HepG2 (cell line): ENCODE measurements around the gene POLDIP3. TPM values are rescaled to one million over a fixed set of nuclear protein-coding genes. Genes with fewer than 3 reads are reported as not detected.

Experiments used
- GATA4 ChIP-seq: sonication (generic); IDR thresholded peaks from 2 replicates; pipeline ENCODE4 v1.6.1; 2016; ENCODE audit warnings: antibody characterized with exemption, low read depth, borderline replicate concordance
- GPN1 ChIP-seq: sonication (generic); formaldehyde crosslinking; IDR thresholded peaks from 2 replicates; pipeline ENCODE4 v1.5.1; 2020; ENCODE audit warnings: missing genetic modification reagents, borderline replicate concordance
- ISX ChIP-seq: sonication (generic); formaldehyde crosslinking; conservative IDR thresholded peaks from 2 replicates; pipeline ENCODE4 v1.5.0; 2020; ENCODE audit warnings: missing genetic modification reagents
- KAT8 ChIP-seq: IDR thresholded peaks from 2 replicates; pipeline ENCODE4 v1.6.1; 2016; ENCODE audit warnings: missing genetic modification reagents, missing compliant biosample characterization
- KDM4B ChIP-seq: sonication (generic); formaldehyde crosslinking; IDR thresholded peaks from 2 replicates; pipeline ENCODE4 v1.4.0; 2020; ENCODE audit warnings: missing genetic modification reagents
- MATR3 ChIP-seq: sonication (generic); formaldehyde crosslinking; IDR thresholded peaks from 2 replicates; pipeline ENCODE4 v1.4.0; 2020; ENCODE audit warnings: missing genetic modification reagents
- NFKBIZ ChIP-seq: IDR thresholded peaks from 2 replicates; pipeline ENCODE4 v1.6.1; 2018; ENCODE audit warnings: missing genetic modification reagents, missing compliant biosample characterization
- NFYC ChIP-seq: IDR thresholded peaks from 2 replicates; pipeline ENCODE4 v1.6.1; 2016; ENCODE audit warnings: missing genetic modification reagents, missing compliant biosample characterization
- PAF1 ChIP-seq: IDR thresholded peaks from 2 replicates; pipeline ENCODE4 v1.6.1; 2016; ENCODE audit warnings: missing genetic modification reagents, missing compliant biosample characterization
- PPARG ChIP-seq: conservative IDR thresholded peaks from 2 replicates; pipeline ENCODE4 v1.6.1; 2016; ENCODE audit warnings: missing biosample characterization, missing genetic modification reagents
- RELA ChIP-seq: sonication (generic); formaldehyde crosslinking; IDR thresholded peaks from 2 replicates; pipeline ENCODE4 v1.4.0; 2020; ENCODE audit warnings: missing genetic modification reagents
- RFX3 ChIP-seq: IDR thresholded peaks from 2 replicates; pipeline ENCODE4 v1.6.1; 2016; ENCODE audit warnings: missing biosample characterization, missing genetic modification reagents
- SATB2 ChIP-seq: sonication (generic); formaldehyde crosslinking; IDR thresholded peaks from 2 replicates; pipeline ENCODE4 v1.5.0; 2020; ENCODE audit warnings: missing genetic modification reagents
- SP5 ChIP-seq: IDR thresholded peaks from 2 replicates; pipeline ENCODE4 v1.6.1; 2016; ENCODE audit warnings: low read depth, borderline replicate concordance
- TGIF2 ChIP-seq: IDR thresholded peaks from 2 replicates; pipeline ENCODE4 v1.6.1; 2016; ENCODE audit warnings: control low read depth, missing compliant biosample characterization
- ZIK1 ChIP-seq: sonication (generic); formaldehyde crosslinking; IDR thresholded peaks from 2 replicates; pipeline ENCODE4 v1.5.0; 2020; ENCODE audit warnings: mild to moderate bottlenecking, low read depth, missing genetic modification reagents, borderline replicate concordance
- ZNF224 ChIP-seq: sonication (generic); formaldehyde crosslinking; IDR thresholded peaks from 2 replicates; pipeline ENCODE4 v1.5.0; 2020; ENCODE audit warnings: mild to moderate bottlenecking, missing genetic modification reagents
- ZNF335 ChIP-seq: sonication (generic); formaldehyde crosslinking; IDR thresholded peaks from 2 replicates; pipeline ENCODE4 v1.4.0; 2020; ENCODE audit warnings: missing genetic modification reagents
- ZNF557 ChIP-seq: sonication (generic); formaldehyde crosslinking; IDR thresholded peaks from 2 replicates; pipeline ENCODE4 v1.4.0; 2020; ENCODE audit warnings: missing genetic modification reagents
- ZNF792 ChIP-seq: IDR thresholded peaks from 2 replicates; pipeline ENCODE4 v1.6.1; 2016
- polyA plus RNA-seq, 8 experiments: library from polyadenylated mRNA; depleted of rRNA in 3 of 8; stranded (reverse) in 7 of 8; unstranded in 1 of 8; fragments of >200 nt; fragmentation: Illumina TruSeq in 4 of 8; extraction: Trizol in 4 of 8; gene quantifications; 2 replicates each; pipeline versions ENCODE4 v1.2.1 to v1.2.3, GENCODE V29; 2011 to 2016; ENCODE audit warnings: low read depth in 4 of 8, missing spikeins in 1 of 8, mixed read lengths in 1 of 8; ENCODE audit not compliant: insufficient read depth in 1 of 8
- total RNA-seq, 5 experiments: library from RNA; depleted of rRNA; stranded (reverse); fragments of >200 nt; fragmentation: Illumina TruSeq; extraction: Trizol; gene quantifications; 2 replicates each; pipeline ENCODE4 v1.2.3, GENCODE V29; 2016; ENCODE audit warnings: low read depth in 1 of 5
- TF ChIP-seq, protein P1 (sequence below): IDR thresholded peaks from 2 replicates; pipeline ENCODE4 v1.6.1; 2016; ENCODE audit warnings: low read depth, borderline replicate concordance
- TF ChIP-seq, protein P2 (sequence below): IDR thresholded peaks from 2 replicates; pipeline ENCODE4 v1.6.1; 2016; ENCODE audit warnings: low read depth, control low read depth
- TF ChIP-seq, protein P3 (sequence below): sonication (generic); formaldehyde crosslinking; IDR thresholded peaks from 2 replicates; pipeline ENCODE4 v1.4.0; 2020; ENCODE audit warnings: mild to moderate bottlenecking, missing genetic modification reagents
- TF ChIP-seq, protein P4 (sequence below): IDR thresholded peaks from 2 replicates; pipeline ENCODE4 v1.6.1; 2016; ENCODE audit warnings: mild to moderate bottlenecking
- TF ChIP-seq, protein P5 (sequence below): IDR thresholded peaks from 2 replicates; pipeline ENCODE4 v1.6.1; 2016; ENCODE audit warnings: control low read depth
- TF ChIP-seq, protein P6 (sequence below), 2 experiments: sonication (generic) in 1 of 2; formaldehyde crosslinking in 1 of 2; IDR thresholded peaks; 2 replicates each; pipeline versions ENCODE4 v1.4.0 to v1.6.1; 2018 to 2020; ENCODE audit warnings: missing genetic modification reagents in 2 of 2, borderline replicate concordance in 1 of 2, low read depth in 1 of 2, mild to moderate bottlenecking in 1 of 2, missing biosample characterization in 1 of 2

Gene POLDIP3
- total and polyA plus RNA-seq, 2 of the 13 experiments (the other 11 are each of a cell fraction or from before 2014, with no cell fraction given): 45.8 to 47.4 TPM

DNA sequence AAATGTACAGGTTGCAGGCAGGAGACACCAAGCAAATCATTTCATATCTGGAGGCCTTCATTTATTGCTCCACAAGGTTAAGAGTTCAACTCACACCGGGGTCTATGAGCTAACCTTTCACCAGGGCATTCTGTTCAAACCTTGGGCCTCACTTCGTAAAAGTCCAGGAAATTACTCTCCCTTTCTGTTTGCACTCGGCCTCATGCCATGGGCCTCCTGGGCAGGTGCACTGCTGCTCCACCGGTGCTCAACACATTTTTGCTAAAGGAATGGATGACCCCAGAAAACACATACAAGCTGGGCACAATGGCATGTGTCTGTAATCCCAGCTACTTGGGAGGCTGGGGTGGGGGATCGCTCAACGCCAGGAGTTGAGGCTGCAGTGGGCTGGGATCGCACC, 78.5 kb downstream of the POLDIP3 start (continued):
- TF ChIP-seq TGIF2: peak; percentile 77
- no peak for TF ChIP-seq GPN1 (CRISPR knock-in tag)
- TF ChIP-seq ISX: no peak
- peak; percentile 64; the same call in 1 of the 2 replicates for TF ChIP-seq SATB2 (CRISPR knock-in tag)
- TF ChIP-seq, protein P1, sequence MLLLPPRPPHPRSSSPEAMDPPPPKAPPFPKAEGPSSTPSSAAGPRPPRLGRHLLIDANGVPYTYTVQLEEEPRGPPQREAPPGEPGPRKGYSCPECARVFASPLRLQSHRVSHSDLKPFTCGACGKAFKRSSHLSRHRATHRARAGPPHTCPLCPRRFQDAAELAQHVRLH: 0 out of 2 replicates have a peak, but pooled peaks have one; percentile 37
- no peak for TF ChIP-seq KAT8 (CRISPR knock-in tag)
- TF ChIP-seq, protein P2, sequence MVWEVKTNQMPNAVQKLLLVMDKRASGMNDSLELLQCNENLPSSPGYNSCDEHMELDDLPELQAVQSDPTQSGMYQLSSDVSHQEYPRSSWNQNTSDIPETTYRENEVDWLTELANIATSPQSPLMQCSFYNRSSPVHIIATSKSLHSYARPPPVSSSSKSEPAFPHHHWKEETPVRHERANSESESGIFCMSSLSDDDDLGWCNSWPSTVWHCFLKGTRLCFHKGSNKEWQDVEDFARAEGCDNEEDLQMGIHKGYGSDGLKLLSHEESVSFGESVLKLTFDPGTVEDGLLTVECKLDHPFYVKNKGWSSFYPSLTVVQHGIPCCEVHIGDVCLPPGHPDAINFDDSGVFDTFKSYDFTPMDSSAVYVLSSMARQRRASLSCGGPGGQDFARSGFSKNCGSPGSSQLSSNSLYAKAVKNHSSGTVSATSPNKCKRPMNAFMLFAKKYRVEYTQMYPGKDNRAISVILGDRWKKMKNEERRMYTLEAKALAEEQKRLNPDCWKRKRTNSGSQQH (CRISPR knock-in tag): no peak
- TF ChIP-seq NFKBIZ (CRISPR knock-in tag): 0 out of 2 replicates have a peak, but pooled peaks have one; percentile 28
- no peak for TF ChIP-seq RFX3
- no peak for TF ChIP-seq PAF1 (CRISPR knock-in tag)
- no peak for TF ChIP-seq ZNF792
- TF ChIP-seq, protein P3, sequence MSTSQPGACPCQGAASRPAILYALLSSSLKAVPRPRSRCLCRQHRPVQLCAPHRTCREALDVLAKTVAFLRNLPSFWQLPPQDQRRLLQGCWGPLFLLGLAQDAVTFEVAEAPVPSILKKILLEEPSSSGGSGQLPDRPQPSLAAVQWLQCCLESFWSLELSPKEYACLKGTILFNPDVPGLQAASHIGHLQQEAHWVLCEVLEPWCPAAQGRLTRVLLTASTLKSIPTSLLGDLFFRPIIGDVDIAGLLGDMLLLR: no peak
- TF ChIP-seq, protein P4, sequence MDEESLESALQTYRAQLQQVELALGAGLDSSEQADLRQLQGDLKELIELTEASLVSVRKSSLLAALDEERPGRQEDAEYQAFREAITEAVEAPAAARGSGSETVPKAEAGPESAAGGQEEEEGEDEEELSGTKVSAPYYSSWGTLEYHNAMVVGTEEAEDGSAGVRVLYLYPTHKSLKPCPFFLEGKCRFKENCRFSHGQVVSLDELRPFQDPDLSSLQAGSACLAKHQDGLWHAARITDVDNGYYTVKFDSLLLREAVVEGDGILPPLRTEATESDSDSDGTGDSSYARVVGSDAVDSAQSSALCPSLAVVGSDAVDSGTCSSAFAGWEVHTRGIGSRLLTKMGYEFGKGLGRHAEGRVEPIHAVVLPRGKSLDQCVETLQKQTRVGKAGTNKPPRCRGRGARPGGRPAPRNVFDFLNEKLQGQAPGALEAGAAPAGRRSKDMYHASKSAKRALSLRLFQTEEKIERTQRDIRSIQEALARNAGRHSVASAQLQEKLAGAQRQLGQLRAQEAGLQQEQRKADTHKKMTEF (CRISPR knock-in tag): 0 out of 2 replicates have a peak, but pooled peaks have one; percentile 38
- TF ChIP-seq GATA4: no peak
- TF ChIP-seq KDM4B (CRISPR knock-in tag): no peak
- no peak for TF ChIP-seq SP5 (CRISPR knock-in tag)
- TF ChIP-seq ZIK1 (CRISPR knock-in tag): no peak
- TF ChIP-seq, protein P5, sequence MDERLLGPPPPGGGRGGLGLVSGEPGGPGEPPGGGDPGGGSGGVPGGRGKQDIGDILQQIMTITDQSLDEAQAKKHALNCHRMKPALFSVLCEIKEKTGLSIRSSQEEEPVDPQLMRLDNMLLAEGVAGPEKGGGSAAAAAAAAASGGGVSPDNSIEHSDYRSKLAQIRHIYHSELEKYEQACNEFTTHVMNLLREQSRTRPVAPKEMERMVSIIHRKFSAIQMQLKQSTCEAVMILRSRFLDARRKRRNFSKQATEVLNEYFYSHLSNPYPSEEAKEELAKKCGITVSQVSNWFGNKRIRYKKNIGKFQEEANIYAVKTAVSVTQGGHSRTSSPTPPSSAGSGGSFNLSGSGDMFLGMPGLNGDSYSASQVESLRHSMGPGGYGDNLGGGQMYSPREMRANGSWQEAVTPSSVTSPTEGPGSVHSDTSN: no peak
- TF ChIP-seq PPARG (CRISPR knock-in tag): no peak
- TF ChIP-seq RELA (CRISPR knock-in tag): no peak
- no peak for TF ChIP-seq ZNF224 (CRISPR knock-in tag)
- TF ChIP-seq, protein P6, sequence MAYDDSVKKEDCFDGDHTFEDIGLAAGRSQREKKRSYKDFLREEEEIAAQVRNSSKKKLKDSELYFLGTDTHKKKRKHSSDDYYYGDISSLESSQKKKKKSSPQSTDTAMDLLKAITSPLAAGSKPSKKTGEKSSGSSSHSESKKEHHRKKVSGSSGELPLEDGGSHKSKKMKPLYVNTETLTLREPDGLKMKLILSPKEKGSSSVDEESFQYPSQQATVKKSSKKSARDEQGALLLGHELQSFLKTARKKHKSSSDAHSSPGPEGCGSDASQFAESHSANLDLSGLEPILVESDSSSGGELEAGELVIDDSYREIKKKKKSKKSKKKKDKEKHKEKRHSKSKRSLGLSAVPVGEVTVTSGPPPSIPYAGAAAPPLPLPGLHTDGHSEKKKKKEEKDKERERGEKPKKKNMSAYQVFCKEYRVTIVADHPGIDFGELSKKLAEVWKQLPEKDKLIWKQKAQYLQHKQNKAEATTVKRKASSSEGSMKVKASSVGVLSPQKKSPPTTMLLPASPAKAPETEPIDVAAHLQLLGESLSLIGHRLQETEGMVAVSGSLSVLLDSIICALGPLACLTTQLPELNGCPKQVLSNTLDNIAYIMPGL (CRISPR knock-in tag; IDR thresholded peaks at IDR 0.05; ENCODE audit: borderline replicate concordance in 1 of 2, low read depth in 1 of 2): 0 out of 4 replicates have a peak, but pooled peaks of 1 of the 2 experiments have one; percentile 36
- no peak for TF ChIP-seq ZNF335
- TF ChIP-seq MATR3 (CRISPR knock-in tag): no peak
- 0 out of 2 replicates have a peak, but pooled peaks have one; percentile 86 for TF ChIP-seq ZNF557 (CRISPR knock-in tag)
- TF ChIP-seq NFYC (CRISPR knock-in tag): 0 out of 2 replicates have a peak, but pooled peaks have one; percentile 15
